ENCODE measurements around the gene HBEGF. TPM values are rescaled to one million over a fixed set of nuclear protein-coding genes. Genes with fewer than 3 reads are reported as not detected.

HBEGF gene
- total RNA-seq, 1 experiment from 2014 or later, result 12.3 TPM

DNA sequence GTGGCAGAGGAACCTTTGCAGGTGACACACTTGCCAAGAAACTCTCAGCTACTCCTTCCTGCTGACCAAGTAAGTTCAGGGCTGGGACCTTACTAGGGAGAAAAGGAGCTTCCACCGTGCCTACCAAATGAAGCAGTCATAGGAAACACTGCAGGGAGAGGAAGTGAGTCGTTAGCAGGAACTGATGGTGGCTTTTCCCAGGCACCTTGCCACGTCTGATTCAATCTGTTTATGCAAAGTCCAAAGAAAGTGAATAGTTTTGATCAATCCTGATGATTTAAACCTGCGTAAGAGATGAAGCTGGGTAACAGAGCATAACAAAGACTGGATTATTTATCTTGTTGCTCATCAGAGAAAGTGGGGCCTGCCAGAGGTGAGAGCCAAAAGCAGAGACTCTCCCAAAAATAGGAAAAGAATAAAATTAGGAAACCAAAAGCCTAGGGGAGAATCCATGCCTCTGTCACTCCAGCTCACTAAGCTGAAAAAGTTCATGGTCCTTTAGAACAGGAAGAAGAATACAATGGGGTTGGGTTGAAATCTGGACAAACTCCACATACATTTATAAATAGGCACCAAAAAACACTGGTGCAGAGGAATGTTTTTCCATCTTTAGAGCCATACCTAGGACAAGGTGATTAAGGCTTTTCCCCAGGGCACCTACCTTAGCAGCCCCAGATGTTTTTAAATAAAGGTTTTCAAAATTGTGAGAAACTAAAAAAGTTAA is 34.2 kb downstream of the HBEGF start (continued):
- TF ChIP-seq, protein P1, sequence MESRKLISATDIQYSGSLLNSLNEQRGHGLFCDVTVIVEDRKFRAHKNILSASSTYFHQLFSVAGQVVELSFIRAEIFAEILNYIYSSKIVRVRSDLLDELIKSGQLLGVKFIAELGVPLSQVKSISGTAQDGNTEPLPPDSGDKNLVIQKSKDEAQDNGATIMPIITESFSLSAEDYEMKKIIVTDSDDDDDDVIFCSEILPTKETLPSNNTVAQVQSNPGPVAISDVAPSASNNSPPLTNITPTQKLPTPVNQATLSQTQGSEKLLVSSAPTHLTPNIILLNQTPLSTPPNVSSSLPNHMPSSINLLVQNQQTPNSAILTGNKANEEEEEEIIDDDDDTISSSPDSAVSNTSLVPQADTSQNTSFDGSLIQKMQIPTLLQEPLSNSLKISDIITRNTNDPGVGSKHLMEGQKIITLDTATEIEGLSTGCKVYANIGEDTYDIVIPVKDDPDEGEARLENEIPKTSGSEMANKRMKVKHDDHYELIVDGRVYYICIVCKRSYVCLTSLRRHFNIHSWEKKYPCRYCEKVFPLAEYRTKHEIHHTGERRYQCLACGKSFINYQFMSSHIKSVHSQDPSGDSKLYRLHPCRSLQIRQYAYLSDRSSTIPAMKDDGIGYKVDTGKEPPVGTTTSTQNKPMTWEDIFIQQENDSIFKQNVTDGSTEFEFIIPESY (IDR thresholded peaks at IDR 0.05; ENCODE audit: extremely low read depth, insufficient replicate concordance, low read length), result no peak
- TF ChIP-seq SP1 (IDR thresholded peaks at IDR 0.05; ENCODE audit: low read depth), result peak; percentile 47; the same call in 1 of the 2 replicates
- TF ChIP-seq, protein P2, sequence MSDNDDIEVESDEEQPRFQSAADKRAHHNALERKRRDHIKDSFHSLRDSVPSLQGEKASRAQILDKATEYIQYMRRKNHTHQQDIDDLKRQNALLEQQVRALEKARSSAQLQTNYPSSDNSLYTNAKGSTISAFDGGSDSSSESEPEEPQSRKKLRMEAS (IDR thresholded peaks at IDR 0.05), result no peak
- no peak for TF ChIP-seq RAD21 (IDR thresholded peaks at IDR 0.05; ENCODE audit: low read depth)

DNA sequence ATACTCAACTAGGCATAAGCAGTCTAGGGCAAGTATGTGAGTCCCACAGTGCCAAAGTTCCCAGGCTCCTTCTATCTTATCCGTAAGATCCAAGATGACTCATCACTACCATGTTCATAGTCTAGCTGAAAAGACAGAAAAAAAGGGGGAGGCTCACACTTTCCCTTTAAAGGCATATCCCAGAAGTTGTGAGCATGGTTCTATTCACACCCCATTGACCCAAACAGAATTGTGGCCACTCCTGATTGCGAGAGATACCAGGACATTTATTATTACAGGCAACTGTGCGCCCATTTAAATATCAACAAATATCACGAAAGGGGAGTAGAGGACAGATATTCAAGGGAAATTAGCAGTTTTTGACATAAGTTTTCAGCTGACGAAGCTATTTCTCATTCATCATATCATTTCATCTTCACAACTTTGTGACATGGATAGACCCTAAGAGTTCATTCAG is 35.4 kb downstream of the HBEGF start:
- Histone ChIP-seq H3K4me3 (replicated peaks in 1 of 2; ENCODE audit: low read depth in 1 of 2, low read length in 2 of 2) (no peak overlapping the region), H3K4me2 (ENCODE audit: low read length) (peak overlapping the region; percentile 48), H3K9ac (ENCODE audit: low read length) (no peak overlapping the region), H3K79me2 (ENCODE audit: insufficient read depth, low read length) (no peaks in the 10 kb centered on the region), H2AFZ (ENCODE audit: low read depth, low read length, poor library complexity, severe bottlenecking) (peak overlapping the region; percentile 96), H3K4me1 (ENCODE audit: control insufficient read depth in 1 of 2, insufficient read depth in 2 of 2, low read length in 2 of 2) (peaks cover 3 to 24% of the 10 kb centered on the region in 2 experiments; a peak in 3 of 4 replicates), H3K36me3 (ENCODE audit: control insufficient read depth in 1 of 2, insufficient read depth in 2 of 2, low read length in 2 of 2) (no peaks in the 10 kb centered on the region), H4K20me1 (ENCODE audit: insufficient read depth) (no peaks in the 10 kb centered on the region), H3K27me3 (ENCODE audit: insufficient read depth, low read length) (no peaks in the 10 kb centered on the region), H3K9me2 (ENCODE audit: insufficient read depth) (no peaks in the 10 kb centered on the region), H3K27ac (ENCODE audit: low read depth, low read length) (no peak overlapping the region), H3K9me3 (ENCODE audit: control insufficient read depth in 1 of 2, insufficient read depth in 1 of 2, low read depth in 1 of 2, low read length in 2 of 2) (no peaks in the 10 kb centered on the region)
- peak; percentile 84 for ATAC-seq
- ChIA-PET CTCF (no interaction called here), POLR2A (interaction anchor here (0.6 to 1.4 kb wide), 2 partner anchors 33 to 36 kb away, joined by 3 to 8 read pairs; partner anchors contain the start of gene HBEGF), RAD21 (ENCODE audit: low non-redundant PET in 1 of 2, low total read pairs in 2 of 2, uncharacterized antibody in 2 of 2, unreplicated experiment in 2 of 2) (no interaction called here)
- no TSS peak for BruUV-seq (replicated peaks)
- intact Hi-C loops (cut with micrococcal nuclease), result no loop called here
- DNase-seq (ENCODE audit: low read depth, low spot score), result no peak
- TF ChIP-seq ELF1 (IDR thresholded peaks at IDR 0.05; ENCODE audit: borderline replicate concordance, low read depth) (no peak), FOSL1 (IDR thresholded peaks at IDR 0.05; ENCODE audit: low read depth) (peak; percentile 65), EZH2phosphoT487 (IDR thresholded peaks at IDR 0.05; ENCODE audit: borderline replicate concordance) (no peak), CEBPB (IDR thresholded peaks at IDR 0.05; ENCODE audit: low read depth) (no peak), POLR2A (IDR thresholded peaks at IDR 0.05; ENCODE audit: borderline replicate concordance, extremely low read depth, insufficient read depth, insufficient read length) (no peak), RAD21 (IDR thresholded peaks at IDR 0.05; ENCODE audit: low read depth) (no peak), EGR1 (IDR thresholded peaks at IDR 0.05; ENCODE audit: low read depth) (no peak), CBX3 (IDR thresholded peaks at IDR 0.05; ENCODE audit: low read depth) (no peak), JUND (IDR thresholded peaks at IDR 0.05) (peak; percentile 63; the same call in 1 of the 2 replicates), SP1 (IDR thresholded peaks at IDR 0.05; ENCODE audit: low read depth) (peak; percentile 17; the same call in 1 of the 2 replicates), EZH2 (IDR thresholded peaks at IDR 0.05) (no peak), POLR2AphosphoS5 (IDR thresholded peaks at IDR 0.05; ENCODE audit: low read depth, low read length) (no peak), TCF7L2 (IDR thresholded peaks at IDR 0.05; ENCODE audit: borderline replicate concordance, extremely low read depth, insufficient read depth, insufficient read length) (no peak)
- TF ChIP-seq, protein P2 (IDR thresholded peaks at IDR 0.05), result no peak
- TF ChIP-seq, protein P3, sequence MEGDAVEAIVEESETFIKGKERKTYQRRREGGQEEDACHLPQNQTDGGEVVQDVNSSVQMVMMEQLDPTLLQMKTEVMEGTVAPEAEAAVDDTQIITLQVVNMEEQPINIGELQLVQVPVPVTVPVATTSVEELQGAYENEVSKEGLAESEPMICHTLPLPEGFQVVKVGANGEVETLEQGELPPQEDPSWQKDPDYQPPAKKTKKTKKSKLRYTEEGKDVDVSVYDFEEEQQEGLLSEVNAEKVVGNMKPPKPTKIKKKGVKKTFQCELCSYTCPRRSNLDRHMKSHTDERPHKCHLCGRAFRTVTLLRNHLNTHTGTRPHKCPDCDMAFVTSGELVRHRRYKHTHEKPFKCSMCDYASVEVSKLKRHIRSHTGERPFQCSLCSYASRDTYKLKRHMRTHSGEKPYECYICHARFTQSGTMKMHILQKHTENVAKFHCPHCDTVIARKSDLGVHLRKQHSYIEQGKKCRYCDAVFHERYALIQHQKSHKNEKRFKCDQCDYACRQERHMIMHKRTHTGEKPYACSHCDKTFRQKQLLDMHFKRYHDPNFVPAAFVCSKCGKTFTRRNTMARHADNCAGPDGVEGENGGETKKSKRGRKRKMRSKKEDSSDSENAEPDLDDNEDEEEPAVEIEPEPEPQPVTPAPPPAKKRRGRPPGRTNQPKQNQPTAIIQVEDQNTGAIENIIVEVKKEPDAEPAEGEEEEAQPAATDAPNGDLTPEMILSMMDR (IDR thresholded peaks at IDR 0.05 in 2 of 3, conservative IDR thresholded peaks at IDR 0.05 in 1 of 3; ENCODE audit: borderline replicate concordance in 1 of 3, insufficient read depth in 1 of 3, low read depth in 2 of 3, low read length in 2 of 3), result no peak
- TF ChIP-seq, protein P4, sequence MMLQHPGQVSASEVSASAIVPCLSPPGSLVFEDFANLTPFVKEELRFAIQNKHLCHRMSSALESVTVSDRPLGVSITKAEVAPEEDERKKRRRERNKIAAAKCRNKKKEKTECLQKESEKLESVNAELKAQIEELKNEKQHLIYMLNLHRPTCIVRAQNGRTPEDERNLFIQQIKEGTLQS (IDR thresholded peaks at IDR 0.05), result no peak
- TF ChIP-seq, protein P1 (IDR thresholded peaks at IDR 0.05; ENCODE audit: extremely low read depth, insufficient replicate concordance, low read length), result no peak
